GM12878 (cell line): ENCODE data around the gene MMP10. TPM values are rescaled to one million over a fixed set of nuclear protein-coding genes. Genes with fewer than 3 reads are reported as not detected.
A peak's percentile ranks its signal among the peaks of the same experiment; 100 is the strongest.
"Not testable (repeated sequence)": the region's sequence is repeated elsewhere in the genome, so short reads cannot be mapped to it uniquely, and the experiment has no call there.

Experiments
- ATAC-seq: fragments of 200-7000 bp; cut with Tn5 transposase; 3 replicates; pipeline ENCODE4 v1.9.1; 2020; ENCODE audit warnings: mild to moderate bottlenecking, moderate library complexity
- BruUV-seq: library from RNA; stranded (reverse); fragments of 400-500 nt; replicated peaks from 2 replicates; lab custom pipeline; 2021; lab: Mats Ljungman, UMichigan
- CTCF ChIA-PET: fragments of 300-600 bp; sonication (Branson Sonifier 250); formaldehyde crosslinking; extraction: SDS; loops from one replicate; lab custom pipeline; 2021; ENCODE audit warnings: inconsistent platforms; lab: Yijun Ruan, JAX
- POLR2A ChIA-PET: fragments of 350-600 bp; formaldehyde crosslinking; extraction: SDS; loops from one replicate; lab custom pipeline; 2021; ENCODE audit warnings: inconsistent platforms; lab: Charles Lee
- RAD21 ChIA-PET: fragments of 300-600 bp; sonication (Branson Sonifier 250); formaldehyde crosslinking; loops from one replicate; lab custom pipeline; 2023; ENCODE audit warnings: antibody characterized with exemption; ENCODE audit not compliant: unreplicated experiment; lab: Charles Lee
- SMC1A ChIA-PET: fragments of 300-600 bp; sonication (Branson Sonifier 250); formaldehyde crosslinking; loops from one replicate; lab custom pipeline; 2023; ENCODE audit not compliant: unreplicated experiment, uncharacterized antibody; lab: Charles Lee
- DNase-seq: peaks from one replicate; pipeline ENCODE4 v3.0.0-alpha.2; 2011; ENCODE audit warnings: low read depth, low spot score
- FAIRE-seq: peaks from 3 replicates; lab custom pipeline; 2011; peaks lifted over from hg19 to GRCh38; lab: Jason Lieb, UNC
- H2AFZ ChIP-seq: 2 replicates; pipeline ENCODE4 v1.6.0; 2011; ENCODE audit warnings: low read depth, low read length, control low read depth; ENCODE audit not compliant: control insufficient read depth
- H3K27ac ChIP-seq: 2 replicates; pipeline ENCODE4 v1.5.1; 2011; ENCODE audit warnings: control low read depth; ENCODE audit not compliant: control insufficient read depth, insufficient read depth
- H3K27me3 ChIP-seq, 2 experiments: replicated peaks in 1 of 2; 2 replicates each; pipeline versions ENCODE4 v1.6.0 to v1.6.1; 2011; ENCODE audit warnings: low read length in 1 of 2; ENCODE audit not compliant: control insufficient read depth in 2 of 2, insufficient read depth in 2 of 2
- H3K36me3 ChIP-seq, 2 experiments: 2 replicates each; pipeline ENCODE4 v1.5.1; 2011; ENCODE audit warnings: low read length in 1 of 2; ENCODE audit not compliant: control insufficient read depth in 2 of 2, insufficient read depth in 2 of 2
- H3K4me1 ChIP-seq: 2 replicates; pipeline ENCODE4 v1.6.1; 2011; ENCODE audit warnings: mild to moderate bottlenecking, low read length, moderate library complexity, mixed read lengths; ENCODE audit not compliant: control insufficient read depth, insufficient read depth
- H3K4me2 ChIP-seq: 2 replicates; pipeline ENCODE4 v1.6.0; 2011; ENCODE audit warnings: control low read depth; ENCODE audit not compliant: control insufficient read depth, insufficient read depth
- H3K4me3 ChIP-seq: fragments of 200-600 bp; sonication (generic); 2 replicates; pipeline ENCODE4 v1.5.1; 2016
- H3K79me2 ChIP-seq: 2 replicates; pipeline ENCODE4 v1.6.0; 2011; ENCODE audit warnings: low read length; ENCODE audit not compliant: control insufficient read depth, insufficient read depth
- H3K9ac ChIP-seq: 2 replicates; pipeline ENCODE4 v1.8.0; 2011; ENCODE audit warnings: low read length, control low read depth, mixed read lengths; ENCODE audit not compliant: control insufficient read depth, insufficient read depth
- H3K9me3 ChIP-seq: replicated peaks from 3 replicates; pipeline ENCODE4 v1.5.1; 2011; ENCODE audit warnings: mild to moderate bottlenecking, low read length; ENCODE audit not compliant: control insufficient read depth, insufficient read depth
- H4K20me1 ChIP-seq: 2 replicates; pipeline ENCODE4 v1.6.0; 2011; ENCODE audit not compliant: control insufficient read depth, insufficient read depth
- MTA2 ChIP-seq: fragments of 450-650 bp; IDR thresholded peaks from 2 replicates; pipeline ENCODE4 v1.6.1; 2016; ENCODE audit warnings: low read depth, mild to moderate bottlenecking, moderate library complexity
- RAD21 ChIP-seq: IDR thresholded peaks from 2 replicates; pipeline ENCODE4 v1.6.1; 2011; ENCODE audit warnings: mild to moderate bottlenecking, low read depth, low read length, moderate library complexity; ENCODE audit not compliant: insufficient read depth
- TCF12 ChIP-seq: IDR thresholded peaks from 2 replicates; pipeline ENCODE4 v1.6.1; 2011; ENCODE audit warnings: low read depth, mild to moderate bottlenecking, low read length
- WGBS: methylation state at CpG from one replicate; pipeline ENCODE4 v1.1.6; 2016; ENCODE audit warnings: low lambda C conversion rate; ENCODE audit not compliant: insufficient replicate concordance, insufficient coverage; ENCODE audit errors: missing lambda C conversion rate; 5-methylcytosine and 5-hydroxymethylcytosine counted together
- in situ Hi-C: fragments of 300-500 bp; cut with MboI; formaldehyde crosslinking; loops from 9 replicates; pipeline ENCODE4 v1.14.3; 2018; ENCODE audit warnings: mixed read lengths
- intact Hi-C: fragments of 100-400 bp; cut with micrococcal nuclease; formaldehyde crosslinking; loops from one replicate; pipeline ENCODE4 v1.14.2; 2022; ENCODE audit not compliant: unreplicated experiment
- polyA plus RNA-seq, 11 experiments: library from polyadenylated mRNA; depleted of rRNA in 4 of 11; unstranded in 6 of 11; stranded (reverse) in 5 of 11; fragments of >200 nt; fragmentation: Nextera tagmentation in 4 of 11; fragmentation: Illumina TruSeq in 1 of 11; extraction: Ambion mirVana in 4 of 11; extraction: Trizol in 1 of 11; gene quantifications; 1 replicate in 1 of 11; 2 replicates in 10 of 11; pipeline versions ENCODE4 v1.2.1 to v1.2.3, GENCODE V29; 2011 to 2016; ENCODE audit warnings: inconsistent platforms in 2 of 11, missing spikeins in 2 of 11, low read depth in 1 of 11
- total RNA-seq, 4 experiments: library from RNA; depleted of rRNA in 3 of 4; stranded (reverse); fragments of >200 nt in 3 of 4; fragmentation: Illumina TruSeq in 1 of 4; extraction: Trizol in 1 of 4; gene quantifications; 2 replicates each; pipeline versions ENCODE4 v1.2.1 to v1.2.3, GENCODE V29; 2013 to 2021

MMP10 gene
- total and polyA plus RNA-seq, 10 of the 15 experiments (the other 5 are each of a cell fraction or from before 2014, with no cell fraction given) = not detected

- TF ChIP-seq RAD21 = peak; percentile 68
- no peak for TF ChIP-seq MTA2
Observed at GRCh38 chr11:102733232-102733875, 47.1 kb downstream of the MMP10 start (continued).

GRCh38 chr11:102730944-102731343 lies 49.5 kb downstream of the MMP10 start:
- peak; percentile 84 for FAIRE-seq
- H3K27me3 ChIP-seq, H2AFZ ChIP-seq, H3K36me3 ChIP-seq, BruUV-seq, ATAC-seq, H3K9me3 ChIP-seq, H3K27ac ChIP-seq, H3K79me2 ChIP-seq, H3K4me1 ChIP-seq, SMC1A ChIA-PET, intact Hi-C loops, POLR2A ChIA-PET, H3K4me2 ChIP-seq, H3K4me3 ChIP-seq, RAD21 ChIA-PET, H3K9ac ChIP-seq, DNase-seq, H4K20me1 ChIP-seq: not testable (repeated sequence)
- CTCF ChIA-PET = interaction anchor here (1.8 kb wide), 1 partner anchor 210 kb away, joined by 5 read pairs; no protein-coding TSS in a partner anchor
- peak; percentile 41; the same call in 1 of the 2 replicates for TF ChIP-seq TCF12
- WGBS = 39% methylated on average over 5 of the region's 8 CpGs
- in situ Hi-C loops = loop anchor here (10.0 kb wide), 1 partner anchor 214 kb away; no protein-coding TSS in a partner anchor
